T-helper 1 cell (primary cell): Measurements from ENCODE around the gene SORCS2.
"Not testable (repeated sequence)": the region's sequence is repeated elsewhere in the genome, so short reads cannot be mapped to it uniquely, and the experiment has no call there.

Experiments used
- DNase-seq, 5 donors: peaks; one replicate each; pipeline ENCODE4 v3.0.0-alpha.2; 2012 to 2020

Gene SORCS2

GRCh38 chr4:7600247-7600646, 407.9 kb downstream of the SORCS2 start:
- DNase-seq, result no peak

GRCh38 chr4:7602166-7602565, 409.8 kb downstream of the SORCS2 start:
- DNase-seq, result not testable (repeated sequence)

GRCh38 chr4:7607156-7607910, 415.0 kb downstream of the SORCS2 start:
- DNase-seq, result no peak

GRCh38 chr4:7608046-7608445, 415.7 kb downstream of the SORCS2 start:
- DNase-seq, result no peak

- no peak for DNase-seq
These were observed 417.0 kb downstream of the SORCS2 start for GRCh38 chr4:7609316-7609715.

- DNase-seq, result no peak
These were observed 417.8 kb downstream of the SORCS2 start for GRCh38 chr4:7610022-7610670.

- no peak for DNase-seq
These were observed 418.5 kb downstream of the SORCS2 start for GRCh38 chr4:7610841-7611240.

GRCh38 chr4:7612311-7612897, 420.1 kb downstream of the SORCS2 start:
- no peak for DNase-seq

GRCh38 chr4:7614350-7614949, 422.1 kb downstream of the SORCS2 start:
- DNase-seq, result no peak

GRCh38 chr4:7616193-7616592, 423.9 kb downstream of the SORCS2 start:
- DNase-seq, result no peak

- no peak for DNase-seq
These were observed 426.0 kb downstream of the SORCS2 start for GRCh38 chr4:7618361-7618760.

GRCh38 chr4:7620086-7620813, 427.9 kb downstream of the SORCS2 start:
- DNase-seq, result no peak

- no peak for DNase-seq
These were observed 428.5 kb downstream of the SORCS2 start for GRCh38 chr4:7620814-7621176.

GRCh38 chr4:7621252-7622035, 429.1 kb downstream of the SORCS2 start:
- no peak for DNase-seq

- DNase-seq, result no peak
These were observed 430.0 kb downstream of the SORCS2 start for GRCh38 chr4:7622371-7622770.

GRCh38 chr4:7623468-7623867, 431.1 kb downstream of the SORCS2 start:
- DNase-seq, result no peak

GRCh38 chr4:7624396-7624980, 432.1 kb downstream of the SORCS2 start:
- DNase-seq, result no peak

- no peak for DNase-seq
These were observed 432.7 kb downstream of the SORCS2 start for GRCh38 chr4:7625071-7625470.

GRCh38 chr4:7626531-7626930, 434.2 kb downstream of the SORCS2 start:
- DNase-seq, result no peak

GRCh38 chr4:7627251-7628250, 435.2 kb downstream of the SORCS2 start:
- no peak for DNase-seq

GRCh38 chr4:7628432-7628831, 436.1 kb downstream of the SORCS2 start:
- DNase-seq, result no peak
